Peyer's patch (tissue), 4 donors: ENCODE results near the gene RXRB.

Source experiments
- CTCF ChIP-seq, 6 experiments: fragments of 450-650 bp in 4 of 6; fragments of 200-600 bp in 2 of 6; sonication (generic) in 1 of 6; IDR thresholded peaks; one replicate each; pipeline ENCODE4 v1.5.1; 2017 to 2019; ENCODE audit warnings: antibody characterized with exemption in 6 of 6, mild to moderate bottlenecking in 3 of 6, moderate library complexity in 1 of 6
- POLR2A ChIP-seq, 2 donors: fragments of 450-650 bp; IDR thresholded peaks; one replicate each; pipeline ENCODE4 v1.5.1; 2017; ENCODE audit warnings: antibody characterized with exemption in 2 of 2, mild to moderate bottlenecking in 2 of 2, moderate library complexity in 2 of 2

GRCh38 chr6:33160096-33160495, 40.4 kb downstream of the RXRB start:
- TF ChIP-seq POLR2A (IDR thresholded peaks at IDR 0.05) (no peak), CTCF (IDR thresholded peaks at IDR 0.05) (no peak)
